K562 (cell line): ENCODE results near the gene MPV17L. TPM values are rescaled to one million over a fixed set of nuclear protein-coding genes. Genes with fewer than 3 reads are reported as not detected.

Experiments
- ATAC-seq: fragments of 200-7000 bp; cut with Tn5 transposase; 3 replicates; pipeline ENCODE4 v1.9.1; 2020; ENCODE audit warnings: moderate library complexity
- BruUV-seq: library from RNA; stranded (reverse); fragments of 400-500 nt; replicated peaks from 2 replicates; lab custom pipeline; 2021; lab: Mats Ljungman, UMichigan
- CTCF ChIA-PET: fragments of 300-600 bp; formaldehyde crosslinking; extraction: SDS; loops from one replicate; lab custom pipeline; 2021; ENCODE audit warnings: low intra/inter-chr PET ratio; lab: Yijun Ruan, JAX
- POLR2A ChIA-PET: fragments of 300-600, 350-650 bp; sonication (Branson Sonifier 250); formaldehyde crosslinking; extraction: SDS; loops from one replicate; lab custom pipeline; 2021; ENCODE audit warnings: antibody characterized with exemption, inconsistent platforms; lab: Yijun Ruan, JAX
- DNase-seq, 4 experiments: peaks; one replicate each; pipeline versions ENCODE4 v3.0.0 to v3.0.0-alpha.2; 2011 to 2018; ENCODE audit warnings: low spot score in 3 of 4, mixed read lengths in 3 of 4; ENCODE audit errors: extremely low read depth in 1 of 4
- FAIRE-seq: peaks from 2 replicates; lab custom pipeline; 2011; peaks lifted over from hg19 to GRCh38; lab: Jason Lieb, UNC
- H2AFZ ChIP-seq: 2 replicates; pipeline ENCODE4 v1.6.0; 2011; ENCODE audit warnings: low read depth, low read length, control low read depth, inconsistent platforms
- H3K27ac ChIP-seq: fragments of 200-600 bp; 3 replicates; pipeline ENCODE4 v1.8.0; 2011; ENCODE audit warnings: low read depth, mild to moderate bottlenecking, control low read depth, inconsistent platforms, low read length, moderate library complexity, mixed read lengths; ENCODE audit errors: extremely low read depth
- H3K27me3 ChIP-seq, 2 experiments: fragments of 300-600 bp in 1 of 2; 2 replicates in 1 of 2; 3 replicates in 1 of 2; pipeline versions ENCODE4 v1.6.0 to v1.8.0; 2011; ENCODE audit warnings: inconsistent platforms in 2 of 2, low read length in 2 of 2, mild to moderate bottlenecking in 1 of 2, mixed read lengths in 1 of 2, moderate library complexity in 1 of 2; ENCODE audit not compliant: control insufficient read depth in 2 of 2, insufficient read depth in 2 of 2
- H3K36me3 ChIP-seq: fragments of 300-600 bp; 3 replicates; pipeline ENCODE4 v1.8.0; 2011; ENCODE audit warnings: mild to moderate bottlenecking, low read length, inconsistent platforms; ENCODE audit not compliant: control insufficient read depth, insufficient read depth
- H3K4me1 ChIP-seq, 2 experiments: fragments of 200-600 bp in 1 of 2; replicated peaks in 1 of 2; 2 replicates in 1 of 2; 3 replicates in 1 of 2; pipeline versions ENCODE4 v1.5.1 to v1.8.0; 2011; ENCODE audit warnings: inconsistent platforms in 2 of 2, low read length in 2 of 2, mild to moderate bottlenecking in 1 of 2, mixed read lengths in 1 of 2, moderate library complexity in 1 of 2; ENCODE audit not compliant: control insufficient read depth in 2 of 2, insufficient read depth in 2 of 2
- H3K4me2 ChIP-seq: 2 replicates; pipeline ENCODE4 v1.6.1; 2011; ENCODE audit warnings: low read length, control low read depth, inconsistent platforms, mixed read lengths; ENCODE audit not compliant: insufficient read depth
- H3K4me3 ChIP-seq: fragments of 200-600 bp; sonication (generic), shearing (Covaris generic); 2 replicates; pipeline ENCODE4 v1.5.1; 2016; ENCODE audit warnings: control low read depth, inconsistent platforms
- H3K79me2 ChIP-seq: fragments of 200-600 bp; 3 replicates; pipeline ENCODE4 v1.8.0; 2011; ENCODE audit warnings: low read length, inconsistent platforms; ENCODE audit not compliant: control insufficient read depth, insufficient read depth
- H3K9ac ChIP-seq, 2 experiments: 2 replicates each; pipeline versions ENCODE4 v1.6.0 to v1.6.1; 2011; ENCODE audit warnings: low read depth in 2 of 2, low read length in 2 of 2, control low read depth in 1 of 2, inconsistent platforms in 1 of 2, mild to moderate bottlenecking in 1 of 2, mixed read lengths in 1 of 2; ENCODE audit not compliant: insufficient read depth in 1 of 2
- H3K9me1 ChIP-seq: one replicate; pipeline ENCODE4 v1.6.0; 2011; ENCODE audit warnings: inconsistent platforms, mild to moderate bottlenecking, low read length, moderate library complexity; ENCODE audit not compliant: control insufficient read depth, insufficient read depth
- H3K9me3 ChIP-seq: replicated peaks from 2 replicates; pipeline ENCODE4 v1.5.1; 2011; ENCODE audit warnings: low read depth, low read length, inconsistent platforms; ENCODE audit not compliant: control insufficient read depth, insufficient read depth
- H4K20me1 ChIP-seq: replicated peaks from 2 replicates; pipeline ENCODE4 v1.6.1; 2011; ENCODE audit warnings: low read length, inconsistent platforms, mixed read lengths; ENCODE audit not compliant: control insufficient read depth, insufficient read depth
- E2F8 ChIP-seq: fragments of 450-650 bp; IDR thresholded peaks from 2 replicates; pipeline ENCODE4 v1.7.1; 2018; ENCODE audit warnings: mild to moderate bottlenecking, low read depth; ENCODE audit not compliant: partially characterized antibody
- FOXJ3 ChIP-seq: sonication (generic); formaldehyde crosslinking; IDR thresholded peaks from 2 replicates; pipeline ENCODE4 v1.4.0; 2020; ENCODE audit warnings: mild to moderate bottlenecking, missing genetic modification reagents
- GABPB1 ChIP-seq: sonication (generic); formaldehyde crosslinking; IDR thresholded peaks from 2 replicates; pipeline ENCODE4 v1.8.0; 2022; ENCODE audit warnings: mild to moderate bottlenecking, missing genetic modification reagents
- MCM3 ChIP-seq: fragments of 450-650 bp; IDR thresholded peaks from 2 replicates; pipeline ENCODE4 v1.6.1; 2016
- POLR3A ChIP-seq: IDR thresholded peaks from 2 replicates; pipeline ENCODE4 v1.6.1; 2011; ENCODE audit warnings: borderline replicate concordance, mild to moderate bottlenecking, moderate library complexity; ENCODE audit not compliant: insufficient read length, insufficient read depth; ENCODE audit errors: extremely low read depth
- SMAD1 ChIP-seq: fragments of 150-350 bp; IDR thresholded peaks from 2 replicates; pipeline ENCODE4 v1.6.1; 2014; ENCODE audit warnings: low read length, low read depth; ENCODE audit not compliant: partially characterized antibody
- TCF15 ChIP-seq: fragments of 250-450 bp; sonication (Bioruptor Pico); IDR thresholded peaks from 2 replicates; pipeline ENCODE4 v1.8.0; 2022; ENCODE audit warnings: moderate library complexity, mild to moderate bottlenecking, inconsistent platforms
- TCF3 ChIP-seq: sonication (generic); formaldehyde crosslinking; IDR thresholded peaks from 2 replicates; pipeline ENCODE4 v1.4.0; 2020; ENCODE audit warnings: mild to moderate bottlenecking, missing genetic modification reagents
- ZNF212 ChIP-seq: fragments of 450-650 bp; formaldehyde crosslinking; IDR thresholded peaks from 2 replicates; pipeline ENCODE4 v1.4.0; 2020; ENCODE audit warnings: mild to moderate bottlenecking
- ZNF280B ChIP-seq: fragments of 250-450 bp; sonication (Bioruptor Pico); IDR thresholded peaks from 2 replicates; pipeline ENCODE4 v1.5.1; 2021; ENCODE audit warnings: mild to moderate bottlenecking
- ZNF551 ChIP-seq: fragments of 250-450 bp; sonication (Bioruptor Pico); IDR thresholded peaks from 2 replicates; pipeline ENCODE4 v1.5.0; 2021; ENCODE audit warnings: mild to moderate bottlenecking, moderate library complexity
- ZNF695 ChIP-seq: fragments of 450-650 bp; formaldehyde crosslinking; IDR thresholded peaks from 2 replicates; pipeline ENCODE4 v1.4.0; 2020; ENCODE audit warnings: mild to moderate bottlenecking, moderate library complexity
- WGBS: fragments of 100-300 bp; shearing (Covaris generic); methylation state at CpG from one replicate; pipeline ENCODE4 v1.1.6; 2016; ENCODE audit warnings: low coverage, mixed read lengths; ENCODE audit not compliant: insufficient coverage; ENCODE audit errors: missing lambda C conversion rate; 5-methylcytosine and 5-hydroxymethylcytosine counted together
- in situ Hi-C: fragments of 300-500 bp; cut with MboI; formaldehyde crosslinking; loops from 4 replicates; pipeline ENCODE4 v1.15.0; 2018; ENCODE audit warnings: inconsistent platforms, mixed read lengths
- intact Hi-C: fragments of 100-400 bp; cut with micrococcal nuclease; formaldehyde crosslinking; loops from 2 replicates; pipeline ENCODE4 v1.14.2; 2022
- polyA plus RNA-seq, 8 experiments: library from polyadenylated mRNA; depleted of rRNA in 4 of 8; stranded (reverse) in 5 of 8; unstranded in 3 of 8; fragments of >200 nt; fragmentation: Nextera tagmentation in 2 of 8; fragmentation: Illumina TruSeq in 1 of 8; extraction: Ambion mirVana in 2 of 8; extraction: Trizol in 1 of 8; gene quantifications; 2 replicates each; pipeline versions ENCODE4 v1.2.1 to v1.2.3, GENCODE V29; 2011 to 2014; ENCODE audit warnings: inconsistent platforms in 1 of 8, missing spikeins in 1 of 8
- total RNA-seq, 7 experiments: library from RNA; depleted of rRNA in 6 of 7; stranded (reverse); fragments of >200 nt in 6 of 7; fragmentation: Illumina TruSeq in 2 of 7; extraction: Trizol in 2 of 7; gene quantifications; 2 replicates each; pipeline versions ENCODE4 v1.2.1 to v1.2.3, GENCODE V29; 2011 to 2021; ENCODE audit warnings: low replicate concordance in 1 of 7

The MPV17L gene
- total and polyA plus RNA-seq, 9 of the 15 experiments (the other 6 are each of a cell fraction or from before 2014, with no cell fraction given), result not detected

- TF ChIP-seq POLR3A (no peak), ZNF551 (CRISPR knock-in tag) (no peak), ZNF212 (CRISPR knock-in tag) (no peak), MCM3 (no peak)
- TF ChIP-seq, all 486 proteins: peak for 0
Observed at GRCh38 chr16:15425861-15426260, 30.3 kb downstream of the MPV17L start (continued).

DNA sequence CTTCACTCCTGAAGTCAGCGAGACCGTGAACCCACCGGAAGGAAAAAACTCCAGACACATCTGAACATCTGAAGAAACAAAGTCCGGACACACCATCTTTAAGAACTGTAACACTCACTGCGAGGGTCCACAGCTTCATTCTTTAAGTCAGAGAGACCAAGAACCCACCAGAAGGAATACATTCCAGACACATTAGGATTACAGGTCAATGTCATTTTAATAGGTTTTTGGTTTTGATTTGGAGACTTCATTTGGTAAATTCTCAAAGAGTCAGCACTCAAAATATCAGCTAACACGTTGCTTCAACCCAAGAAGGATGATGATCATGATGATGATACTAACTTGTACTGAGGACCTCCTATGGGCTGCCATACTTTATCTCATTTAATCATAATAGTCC, 31.2 kb downstream of the MPV17L start:
- CTCF ChIA-PET, result interaction anchor here (1.9 kb wide), 1 partner anchor 124 kb away, joined by 10 read pairs; no protein-coding TSS in a partner anchor
- FAIRE-seq (no peak), DNase-seq (no peak), ATAC-seq (no peak)
- H3K27ac ChIP-seq, result no peak overlapping the region
- POLR2A ChIA-PET, result interaction anchor here (0.6 kb wide), 1 partner anchor 32 kb away, joined by 3 read pairs; no protein-coding TSS in a partner anchor
- H3K9ac ChIP-seq, result no peak overlapping the region
- intact Hi-C loops (loop anchor here (2.0 to 10.0 kb wide), 3 partner anchors 124 to 278 kb away; partner anchors contain the start of gene MARF1), in situ Hi-C loops (loop anchor here (10.0 kb wide), 1 partner anchor 278 kb away; no protein-coding TSS in a partner anchor)
- H3K9me1 ChIP-seq, result no peaks in the 10 kb centered on the region
- no peaks in the 10 kb centered on the region for H4K20me1 ChIP-seq
- no peaks in the 10 kb centered on the region for H3K79me2 ChIP-seq
- H3K36me3 ChIP-seq, result no peaks in the 10 kb centered on the region
- no peaks in the 10 kb centered on the region; a peak in 2 of 5 replicates for H3K4me1 ChIP-seq
- 42% methylated on average over 6 of the region's 6 CpGs for WGBS
- TF ChIP-seq TCF3 (CRISPR knock-in tag) (no peak), ZNF280B (CRISPR knock-in tag) (no peak), ZNF695 (CRISPR knock-in tag) (no peak), GABPB1 (no peak), FOXJ3 (CRISPR knock-in tag) (no peak), TCF15 (CRISPR knock-in tag) (no peak), E2F8 (no peak), SMAD1 (no peak)
- BruUV-seq, result no TSS peak
- no peaks in the 10 kb centered on the region for H3K9me3 ChIP-seq
- H3K4me3 ChIP-seq, result no peak overlapping the region
- H2AFZ ChIP-seq, result no peak overlapping the region
- peaks cover 8 to 27% of the 10 kb centered on the region in 2 experiments; a peak in 3 of 5 replicates for H3K27me3 ChIP-seq
- H3K4me2 ChIP-seq, result no peak overlapping the region
